Endometrium (tissue), 2 donors: ENCODE results near the gene CDK5R1.
A peak's percentile ranks its signal among the peaks of the same experiment; 100 is the strongest.
"Not testable (repeated sequence)": the region's sequence is repeated elsewhere in the genome, so short reads cannot be mapped to it uniquely, and the experiment has no call there.

Source experiments
- FAIRE-seq: peaks from 2 replicates; lab custom pipeline; 2012; peaks lifted over from hg19 to GRCh38; lab: Jason Lieb, UNC
- donor health status: control.
- donor health status: control.

CDK5R1 gene

GRCh38 chr17:32486701-32487472 is at the start of gene CDK5R1:
Gene CDK5R1, plus strand, starts transcription at chr17:32486993. Its CDS starts 628 bp downstream, at chr17:32487621.
- no peak for FAIRE-seq

- no peak for FAIRE-seq
Observed at GRCh38 chr17:32440722-32441121, 46.1 kb upstream of the CDK5R1 start.

- no peak for FAIRE-seq
Observed at GRCh38 chr17:32441886-32442285, 44.9 kb upstream of the CDK5R1 start.

GRCh38 chr17:32443827-32444300 is 42.9 kb upstream of the CDK5R1 start:
- FAIRE-seq = no peak

- FAIRE-seq = peak; percentile 77
Observed at GRCh38 chr17:32444301-32445073, 42.3 kb upstream of the CDK5R1 start, which contains the start of gene PSMD11. Gene PSMD11, plus strand, starts transcription at chr17:32444510. Its CDS starts 14 bp downstream, at chr17:32444524.

GRCh38 chr17:32445074-32445415 is 41.7 kb upstream of the CDK5R1 start:
- FAIRE-seq = no peak

GRCh38 chr17:32445497-32445896 is 41.3 kb upstream of the CDK5R1 start:
- no peak for FAIRE-seq

- no peak for FAIRE-seq
Observed at GRCh38 chr17:32445971-32446370, 40.8 kb upstream of the CDK5R1 start.

- no peak for FAIRE-seq
Observed at GRCh38 chr17:32446949-32447348, 39.8 kb upstream of the CDK5R1 start.

GRCh38 chr17:32449963-32450362 is 36.8 kb upstream of the CDK5R1 start:
- no peak for FAIRE-seq

- FAIRE-seq = not testable (repeated sequence)
Observed at GRCh38 chr17:32450379-32450778, 36.4 kb upstream of the CDK5R1 start.

GRCh38 chr17:32451879-32452278 is 34.9 kb upstream of the CDK5R1 start:
- FAIRE-seq = no peak

GRCh38 chr17:32452281-32452680 is 34.5 kb upstream of the CDK5R1 start:
- FAIRE-seq = no peak

- no peak for FAIRE-seq
Observed at GRCh38 chr17:32453370-32453769, 33.4 kb upstream of the CDK5R1 start.

GRCh38 chr17:32458371-32458770 is 28.4 kb upstream of the CDK5R1 start:
- no peak for FAIRE-seq

- FAIRE-seq = no peak
Observed at GRCh38 chr17:32460054-32460453, 26.7 kb upstream of the CDK5R1 start.

- no peak for FAIRE-seq
Observed at GRCh38 chr17:32461498-32461852, 25.3 kb upstream of the CDK5R1 start.

- FAIRE-seq = no peak
Observed at GRCh38 chr17:32461853-32462617, 24.8 kb upstream of the CDK5R1 start.

GRCh38 chr17:32463304-32463703 is 23.5 kb upstream of the CDK5R1 start:
- no peak for FAIRE-seq

GRCh38 chr17:32464374-32464773 is 22.4 kb upstream of the CDK5R1 start:
- no peak for FAIRE-seq

- FAIRE-seq = no peak
Observed at GRCh38 chr17:32467949-32468348, 18.8 kb upstream of the CDK5R1 start.

GRCh38 chr17:32470405-32471167 is 16.2 kb upstream of the CDK5R1 start:
- no peak for FAIRE-seq
